KOPT-K1 (cell line): ENCODE data around the gene PXDN.
"Not testable (repeated sequence)": the region's sequence is repeated elsewhere in the genome, so short reads cannot be mapped to it uniquely, and the experiment has no call there.

Source experiments
- H3K27ac ChIP-seq: fragments of 200-600 bp; sonication (generic); 2 replicates; pipeline ENCODE4 v1.5.1; 2016; ENCODE audit warnings: antibody characterized with exemption, mild to moderate bottlenecking, low read depth, low read length; ENCODE audit not compliant: poor library complexity, severe bottlenecking
- H3K36me3 ChIP-seq: fragments of 200-600 bp; sonication (generic); 2 replicates; pipeline ENCODE4 v1.5.1; 2017; ENCODE audit warnings: antibody characterized with exemption, mild to moderate bottlenecking, low read length, moderate library complexity; ENCODE audit not compliant: insufficient read depth
- H3K9me3 ChIP-seq: fragments of 200-600 bp; sonication (generic); 2 replicates; pipeline ENCODE4 v1.5.1; 2017; ENCODE audit warnings: antibody characterized with exemption, low read length, mild to moderate bottlenecking; ENCODE audit not compliant: insufficient read depth, poor library complexity, severe bottlenecking

Gene PXDN

GRCh38 chr2:1715184-1716013, 28.9 kb downstream of the PXDN start:
- no peak overlapping the region for H3K27ac ChIP-seq
- no peaks in the 10 kb centered on the region for H3K9me3 ChIP-seq
- H3K36me3 ChIP-seq = no peaks in the 10 kb centered on the region

- no peak overlapping the region for H3K27ac ChIP-seq
- H3K36me3 ChIP-seq = no peaks in the 10 kb centered on the region
- H3K9me3 ChIP-seq = no peaks in the 10 kb centered on the region
Measured at GRCh38 chr2:1714291-1715064, 29.8 kb downstream of the PXDN start.

GRCh38 chr2:1713839-1714236, 30.5 kb downstream of the PXDN start:
- H3K27ac ChIP-seq = no peak overlapping the region
- no peaks in the 10 kb centered on the region for H3K9me3 ChIP-seq
- H3K36me3 ChIP-seq = no peaks in the 10 kb centered on the region

- Histone ChIP-seq H3K27ac (no peak overlapping the region), H3K36me3 (no peaks in the 10 kb centered on the region), H3K9me3 (no peaks in the 10 kb centered on the region)
Measured at GRCh38 chr2:1713142-1713838, 31.0 kb downstream of the PXDN start.

- Histone ChIP-seq H3K27ac (no peak overlapping the region), H3K36me3 (no peaks in the 10 kb centered on the region), H3K9me3 (no peaks in the 10 kb centered on the region)
Measured at GRCh38 chr2:1709946-1710560, 34.3 kb downstream of the PXDN start.

- Histone ChIP-seq H3K27ac (no peak overlapping the region), H3K36me3 (no peaks in the 10 kb centered on the region), H3K9me3 (no peaks in the 10 kb centered on the region)
Measured at GRCh38 chr2:1709335-1709605, 35.0 kb downstream of the PXDN start.

GRCh38 chr2:1708476-1709334, 35.6 kb downstream of the PXDN start:
- H3K27ac ChIP-seq = no peak overlapping the region

GRCh38 chr2:1707771-1708418, 36.4 kb downstream of the PXDN start:
- H3K27ac ChIP-seq = no peak overlapping the region
- H3K9me3 ChIP-seq = no peaks in the 10 kb centered on the region

More at GRCh38 chr2:1708476-1709334, 35.6 kb downstream of the PXDN start:
- Histone ChIP-seq H3K9me3 (no peaks in the 10 kb centered on the region), H3K36me3 (no peaks in the 10 kb centered on the region)

GRCh38 chr2:1706089-1706841, 38.0 kb downstream of the PXDN start:
- H3K27ac ChIP-seq, H3K9me3 ChIP-seq, H3K36me3 ChIP-seq: not testable (repeated sequence)

More at GRCh38 chr2:1707771-1708418, 36.4 kb downstream of the PXDN start:
- H3K36me3 ChIP-seq = no peaks in the 10 kb centered on the region

GRCh38 chr2:1705557-1706076, 38.7 kb downstream of the PXDN start:
- H3K27ac ChIP-seq = no peak overlapping the region
- H3K36me3 ChIP-seq = no peaks in the 10 kb centered on the region
- no peaks in the 10 kb centered on the region for H3K9me3 ChIP-seq

GRCh38 chr2:1704631-1705556, 39.4 kb downstream of the PXDN start:
- Histone ChIP-seq H3K9me3 (no peaks in the 10 kb centered on the region), H3K27ac (no peak overlapping the region), H3K36me3 (no peaks in the 10 kb centered on the region)

- no peaks in the 10 kb centered on the region for H3K9me3 ChIP-seq
- H3K36me3 ChIP-seq = no peaks in the 10 kb centered on the region
- no peak overlapping the region for H3K27ac ChIP-seq
Measured at GRCh38 chr2:1702186-1702565, 42.1 kb downstream of the PXDN start.
